ENCODE results near the gene SLC50A1.

Gene SLC50A1

DNA sequence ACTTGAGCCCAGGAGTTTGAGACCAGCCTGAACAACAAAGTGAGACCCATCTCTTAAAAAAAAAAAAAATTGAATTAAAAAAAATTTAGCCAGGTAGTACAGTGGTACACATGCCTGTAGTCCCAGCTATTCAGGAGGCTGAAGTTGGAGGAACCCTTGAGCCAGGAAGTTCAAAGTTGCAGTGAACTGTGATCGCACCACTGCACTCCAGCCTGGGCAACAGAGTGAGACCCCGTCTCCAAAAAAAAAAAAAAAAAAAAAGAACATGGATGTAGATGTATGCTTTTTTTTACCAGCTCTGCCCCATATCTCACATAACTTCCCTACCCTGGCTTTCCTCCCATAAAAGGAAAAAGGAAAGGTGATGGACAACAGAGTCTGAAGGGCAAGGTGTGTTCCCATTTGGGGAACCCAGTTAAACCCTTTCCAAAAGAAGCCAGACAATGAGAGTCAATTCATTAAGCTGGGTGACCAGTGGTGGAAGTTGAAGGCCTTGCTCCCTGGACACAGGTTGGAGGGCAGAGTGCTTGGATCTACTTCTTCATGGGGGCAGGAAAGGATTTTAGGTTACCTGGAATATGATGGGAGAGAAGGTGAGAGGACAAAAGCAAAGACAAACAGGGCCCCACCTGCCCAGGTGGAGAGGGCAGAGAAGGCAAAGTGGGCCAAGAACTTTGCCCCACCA, 34.6 kb downstream of the SLC50A1 start:
- DNase-seq (ENCODE audit: low read depth in 2 of 2), result no peak

DNA sequence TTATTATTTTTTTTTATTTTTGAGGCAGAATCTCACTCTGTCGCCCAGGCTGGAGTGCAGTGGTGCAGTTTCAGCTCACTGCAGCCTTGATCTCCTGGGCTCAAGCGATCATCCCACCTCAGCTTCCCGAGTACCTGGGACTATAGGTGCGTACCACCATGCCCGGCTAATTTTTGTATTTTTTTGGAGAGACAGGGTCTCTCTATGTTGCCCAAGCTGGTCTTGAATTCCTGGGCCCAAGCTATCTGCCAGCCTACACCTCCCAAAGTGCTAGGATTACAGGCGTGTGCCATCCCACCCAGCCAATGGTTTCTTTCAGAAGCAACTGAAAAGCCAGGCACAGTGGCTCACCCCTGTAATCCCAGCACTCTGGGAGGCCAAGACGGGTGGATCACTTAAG, 35.2 kb downstream of the SLC50A1 start:
- DNase-seq (ENCODE audit: low read depth in 2 of 2), result no peak

- no peak for DNase-seq (ENCODE audit: low read depth in 2 of 2)
Observed at GRCh38 chr1:155171836-155172731, 36.4 kb downstream of the SLC50A1 start.

GRCh38 chr1:155172732-155173477, 37.3 kb downstream of the SLC50A1 start, which contains the start of gene KRTCAP2:
TSS of gene KRTCAP2 (minus strand) at chr1:155173304. CDS start at chr1:155173224, 80 bp downstream.
- peak; percentile 91 to 93 for DNase-seq (ENCODE audit: low read depth in 2 of 2)

DNA sequence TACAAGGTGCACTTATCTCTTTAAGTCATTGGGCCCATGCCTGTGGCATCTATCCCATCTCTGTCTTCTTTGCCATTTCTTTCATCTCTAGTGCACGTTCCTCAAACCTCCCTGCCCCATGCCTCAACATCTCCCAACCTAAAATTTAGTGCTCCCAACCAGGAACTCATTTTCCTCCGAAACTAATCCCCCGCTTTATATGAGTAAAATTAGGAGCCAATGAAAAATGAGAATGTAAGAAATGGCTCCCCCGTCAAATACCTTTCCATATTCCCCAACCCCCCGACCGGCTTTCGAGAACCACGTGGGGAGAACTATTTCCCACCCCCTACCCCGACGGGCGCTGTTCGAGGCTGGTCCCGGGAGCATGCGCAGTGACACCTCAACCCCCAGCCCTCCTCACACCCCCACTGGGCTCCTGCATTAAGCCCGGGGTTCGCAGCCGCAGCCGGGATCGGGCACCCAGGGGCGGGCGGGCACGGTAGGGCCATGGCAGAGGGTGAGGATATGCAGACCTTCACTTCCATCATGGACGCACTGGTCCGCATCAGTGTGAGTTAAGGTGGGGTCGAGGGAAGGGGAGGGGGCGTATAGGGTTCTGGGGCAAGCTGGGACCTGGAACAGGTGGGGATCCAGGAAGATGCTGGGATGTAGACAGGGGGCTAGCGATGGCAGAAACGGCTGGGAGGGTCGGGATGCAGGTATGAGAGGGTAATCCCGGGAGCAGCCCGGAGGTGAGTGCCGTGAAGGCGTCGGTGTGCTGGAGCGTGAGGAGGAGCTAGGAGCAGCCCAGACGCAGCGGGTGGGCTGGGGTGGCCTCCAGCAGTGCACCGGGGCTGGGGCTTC, 38.0 kb downstream of the SLC50A1 start, which contains the start of gene TRIM46:
Gene TRIM46, plus strand, starts transcription at position 372 of the 846 bp plus-strand sequence. Its CDS starts 118 bp downstream, at position 490.
- peak; percentile 59 to 67 for DNase-seq (ENCODE audit: low read depth in 2 of 2)

DNA sequence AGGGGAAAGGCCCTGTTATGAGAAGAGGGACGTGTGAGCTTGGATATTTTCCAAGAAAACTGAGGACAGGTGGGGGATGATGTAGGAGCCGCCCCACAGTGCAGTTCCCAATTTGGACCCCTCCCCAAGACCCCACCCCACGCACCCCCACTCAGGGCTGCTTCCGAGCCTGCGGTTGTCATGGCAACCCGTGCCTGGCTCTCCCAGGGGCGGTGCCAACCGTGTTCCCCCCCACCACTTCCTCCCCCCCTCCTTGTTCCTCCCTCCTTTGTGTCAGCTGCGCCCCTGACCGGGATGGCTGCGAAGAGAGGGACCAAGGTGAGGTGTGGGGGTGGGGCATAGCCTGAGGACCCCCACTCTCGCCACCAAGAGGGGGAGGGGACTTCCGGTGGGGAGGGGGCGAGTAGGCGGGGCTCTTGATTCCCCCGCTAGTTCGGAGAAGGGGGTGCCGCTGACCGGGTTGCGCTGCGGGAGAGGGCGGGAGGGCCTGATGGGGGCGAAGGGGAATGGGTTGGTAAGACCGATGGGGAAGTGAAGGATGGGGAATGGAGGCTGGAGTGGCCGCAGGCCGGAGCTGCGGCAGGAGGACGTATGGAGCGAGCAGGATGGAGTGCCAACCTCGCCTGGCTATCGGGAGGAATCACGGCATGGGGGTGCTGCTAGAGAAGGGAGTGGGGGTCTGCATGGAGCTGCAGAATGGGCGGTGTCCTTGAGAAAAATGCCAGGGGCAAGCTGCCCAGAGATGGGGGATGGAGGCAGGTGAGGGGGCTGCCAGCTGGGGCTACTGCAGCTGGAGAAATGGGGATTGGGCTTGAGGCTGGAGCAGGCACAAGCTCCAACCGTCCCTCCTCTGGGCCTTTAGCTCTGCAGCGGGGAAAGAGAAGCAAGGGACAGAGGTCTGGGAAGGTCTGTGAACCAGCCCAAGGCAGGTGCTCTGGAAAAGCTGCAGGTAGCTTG, 39.0 kb downstream of the SLC50A1 start:
- peak; percentile 37 to 41 for DNase-seq (ENCODE audit: low read depth in 2 of 2)

- no peak for DNase-seq (ENCODE audit: low read depth in 2 of 2)
Observed at GRCh38 chr1:155175281-155175926, 39.8 kb downstream of the SLC50A1 start.

DNA sequence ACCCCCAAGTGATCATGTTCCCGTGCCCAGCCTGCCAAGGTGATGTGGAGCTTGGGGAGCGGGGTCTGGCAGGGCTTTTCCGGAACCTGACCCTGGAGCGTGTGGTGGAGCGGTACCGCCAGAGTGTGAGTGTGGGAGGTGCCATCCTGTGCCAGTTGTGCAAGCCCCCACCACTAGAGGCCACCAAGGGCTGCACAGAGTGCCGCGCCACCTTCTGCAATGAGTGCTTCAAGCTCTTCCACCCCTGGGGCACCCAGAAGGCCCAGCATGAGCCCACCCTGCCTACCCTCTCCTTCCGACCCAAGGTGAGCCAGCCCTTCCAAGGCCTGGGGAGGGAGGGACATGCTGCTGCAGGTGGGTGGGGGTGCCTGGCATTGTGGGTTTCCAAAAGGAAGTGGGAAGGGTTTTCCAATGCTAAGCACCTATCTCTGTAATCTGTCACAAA, 40.3 kb downstream of the SLC50A1 start:
- DNase-seq (ENCODE audit: low read depth in 2 of 2), result peak in 1 of 2 donors; percentile 30

DNA sequence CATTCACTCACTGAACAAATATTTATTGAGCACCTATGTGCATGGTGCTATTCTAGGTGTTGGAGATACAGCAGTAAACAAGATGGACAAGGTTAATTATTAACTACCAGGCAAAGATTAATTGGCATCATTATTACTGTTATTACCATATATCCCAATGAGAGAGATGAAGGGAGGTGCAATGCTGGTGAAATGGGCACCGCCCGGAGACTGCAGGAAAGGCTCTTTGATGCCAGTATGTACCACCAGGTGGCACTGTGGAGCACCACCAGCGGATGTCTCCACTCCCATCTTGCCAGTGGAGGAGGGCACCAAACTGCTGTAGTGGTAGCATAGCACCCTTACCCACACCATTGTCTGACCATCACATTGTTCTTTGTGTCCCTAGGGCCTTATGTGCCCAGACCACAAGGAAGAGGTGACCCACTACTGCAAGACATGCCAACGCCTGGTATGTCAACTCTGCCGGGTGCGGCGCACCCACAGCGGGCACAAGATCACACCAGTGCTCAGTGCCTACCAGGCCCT, 41.0 kb downstream of the SLC50A1 start:
- peak; percentile 74 to 83 for DNase-seq (ENCODE audit: low read depth in 2 of 2)

GRCh38 chr1:155177192-155177917, 41.7 kb downstream of the SLC50A1 start:
- DNase-seq (ENCODE audit: low read depth in 2 of 2), result no peak

DNA sequence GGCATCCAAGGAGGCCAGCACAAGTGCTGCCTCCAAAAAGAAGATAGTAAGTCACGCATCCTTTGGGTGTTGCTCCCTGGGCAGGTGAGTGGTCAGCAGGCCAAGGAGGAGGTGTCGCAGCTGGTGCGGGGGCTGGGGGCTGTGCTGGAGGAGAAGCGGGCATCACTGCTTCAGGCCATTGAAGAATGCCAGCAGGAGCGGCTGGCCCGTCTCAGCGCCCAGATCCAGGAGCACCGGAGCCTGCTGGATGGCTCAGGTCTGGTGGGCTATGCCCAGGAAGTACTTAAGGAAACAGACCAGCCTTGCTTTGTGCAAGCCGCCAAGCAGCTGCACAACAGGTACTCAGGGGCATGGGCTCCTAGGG, 42.2 kb downstream of the SLC50A1 start:
- DNase-seq (ENCODE audit: low read depth in 2 of 2), result no peak

- no peak for DNase-seq (ENCODE audit: low read depth in 2 of 2)
Observed at GRCh38 chr1:155178441-155179111, 42.9 kb downstream of the SLC50A1 start.

DNA sequence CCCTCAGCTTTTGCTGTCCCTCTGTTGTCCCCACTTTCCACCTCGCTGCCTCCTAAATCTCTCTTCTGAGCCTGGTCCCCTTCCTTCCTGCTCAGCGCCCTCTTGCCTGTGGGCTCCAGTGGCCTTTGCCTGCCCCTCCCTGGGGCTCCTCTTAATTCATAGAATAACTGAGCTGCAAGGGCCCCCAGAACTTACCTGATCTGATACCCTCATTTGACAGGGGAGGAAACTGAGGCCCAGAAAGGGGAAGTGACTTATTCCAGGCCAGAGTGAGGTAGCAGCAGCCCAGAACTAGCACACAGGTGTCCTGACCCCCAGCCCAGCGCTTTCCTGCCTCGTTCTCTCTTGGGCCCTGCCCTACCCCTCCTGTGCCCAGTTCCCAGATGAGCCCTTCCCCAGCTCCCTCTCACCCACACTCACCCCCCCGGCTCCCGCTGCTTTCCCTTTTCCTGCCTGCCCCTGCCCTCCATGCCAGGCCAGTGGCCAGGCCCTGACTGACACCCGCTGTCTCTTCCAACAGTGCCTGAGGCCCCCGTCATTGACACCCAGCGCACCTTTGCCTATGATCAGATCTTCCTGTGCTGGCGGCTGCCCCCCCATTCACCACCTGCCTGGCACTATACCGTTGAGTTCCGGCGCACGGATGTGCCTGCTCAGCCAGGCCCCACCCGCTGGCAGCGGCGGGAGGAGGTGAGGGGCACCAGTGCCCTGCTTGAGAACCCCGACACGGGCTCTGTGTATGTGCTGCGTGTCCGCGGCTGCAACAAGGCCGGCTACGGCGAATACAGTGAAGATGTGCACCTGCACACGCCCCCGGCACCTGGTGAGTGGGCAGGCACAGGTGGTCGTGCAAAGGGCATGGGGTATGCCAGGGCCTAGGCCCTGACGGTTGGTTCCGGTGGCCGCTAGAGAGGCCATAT, 43.7 kb downstream of the SLC50A1 start:
- no peak for DNase-seq (ENCODE audit: low read depth in 2 of 2)

- no peak for DNase-seq (ENCODE audit: low read depth in 2 of 2)
Observed at GRCh38 chr1:155181371-155182051, 45.9 kb downstream of the SLC50A1 start.

- no peak for DNase-seq (ENCODE audit: low read depth in 2 of 2)
Observed at GRCh38 chr1:155182052-155182550, 46.4 kb downstream of the SLC50A1 start.

GRCh38 chr1:155183775-155184221, 48.1 kb downstream of the SLC50A1 start:
- no peak for DNase-seq (ENCODE audit: low read depth in 2 of 2)
